HCT116 (cell line): Measurements from ENCODE around the gene CENPX. TPM values are rescaled to one million over a fixed set of nuclear protein-coding genes. Genes with fewer than 3 reads are reported as not detected.

Experiments
- ATAC-seq: fragments of 200-7000 bp; cut with Tn5 transposase; 2 replicates; pipeline ENCODE4 v1.9.1; 2020; ENCODE audit warnings: mild to moderate bottlenecking, moderate library complexity
- BruUV-seq: library from RNA; stranded (reverse); fragments of 400-500 nt; replicated peaks from 2 replicates; lab custom pipeline; 2021; lab: Mats Ljungman, UMichigan
- CTCF ChIA-PET: fragments of 300-600 bp; sonication (Branson Sonifier 250); formaldehyde crosslinking; loops from one replicate; lab custom pipeline; 2021; ENCODE audit warnings: antibody characterized with exemption; lab: Charles Lee
- POLR2A ChIA-PET: fragments of 300-600, 350-600 bp; sonication (Branson Sonifier 250); formaldehyde crosslinking; loops from one replicate; lab custom pipeline; 2021; ENCODE audit warnings: antibody characterized with exemption; lab: Charles Lee
- RAD21 ChIA-PET, 2 experiments: fragments of 300-600 bp; sonication (Branson Sonifier 250); formaldehyde crosslinking; loops; one replicate each; lab custom pipeline; 2023; ENCODE audit warnings: low total read pairs in 2 of 2; ENCODE audit not compliant: uncharacterized antibody in 2 of 2, unreplicated experiment in 2 of 2, low non-redundant PET in 1 of 2; lab: Charles Lee
- DNase-seq: peaks from one replicate; pipeline ENCODE4 v3.0.0-alpha.2; 2010; ENCODE audit warnings: low read depth, low spot score
- H2AFZ ChIP-seq: fragments of 200-600 bp; shearing (Covaris generic), sonication (generic); 2 replicates; pipeline ENCODE4 v1.6.1; 2017; ENCODE audit warnings: low read depth, mixed run types, mixed read lengths, antibody characterized with exemption, low read length; ENCODE audit not compliant: poor library complexity, severe bottlenecking
- H3K27ac ChIP-seq: 2 replicates; pipeline ENCODE4 v1.5.1; 2012; ENCODE audit warnings: low read depth, low read length
- H3K27me3 ChIP-seq: fragments of 200-600 bp; sonication (generic); 2 replicates; pipeline ENCODE4 v1.6.1; 2016; ENCODE audit warnings: mixed run types, low read length, mixed read lengths; ENCODE audit not compliant: insufficient read depth
- H3K36me3 ChIP-seq, 2 experiments: fragments of 200-500 bp in 1 of 2; fragments of 200-600 bp in 1 of 2; sonication (Bioruptor generic) in 1 of 2; sonication (generic) in 1 of 2; 2 replicates each; pipeline versions ENCODE4 v1.5.1 to v1.6.1; 2014 to 2016; ENCODE audit warnings: low read length in 2 of 2, inconsistent platforms in 1 of 2, mixed read lengths in 1 of 2, mixed run types in 1 of 2; ENCODE audit not compliant: insufficient read depth in 2 of 2, control insufficient read depth in 1 of 2
- H3K4me1 ChIP-seq, 2 experiments: fragments of 200-600 bp in 1 of 2; sonication (generic) in 1 of 2; 2 replicates each; pipeline versions ENCODE4 v1.5.1 to v1.6.1; 2012 to 2017; ENCODE audit warnings: low read length in 2 of 2, inconsistent platforms in 1 of 2, mild to moderate bottlenecking in 1 of 2, mixed read lengths in 1 of 2, mixed run types in 1 of 2, moderate library complexity in 1 of 2; ENCODE audit not compliant: insufficient read depth in 2 of 2, control insufficient read depth in 1 of 2
- H3K4me2 ChIP-seq: fragments of 200-600 bp; sonication (generic); 2 replicates; pipeline ENCODE4 v1.6.1; 2017; ENCODE audit warnings: mixed run types, low read length, mixed read lengths
- H3K4me3 ChIP-seq, 2 experiments: fragments of 200-600 bp in 1 of 2; sonication (generic) in 1 of 2; replicated peaks in 1 of 2; 2 replicates each; pipeline ENCODE4 v1.5.1; 2011 to 2016; ENCODE audit warnings: low read length in 2 of 2, control low read depth in 1 of 2, low read depth in 1 of 2, mild to moderate bottlenecking in 1 of 2, mixed read lengths in 1 of 2, mixed run types in 1 of 2
- H3K79me2 ChIP-seq: fragments of 200-600 bp; sonication (generic); 2 replicates; pipeline ENCODE4 v1.6.1; 2017; ENCODE audit warnings: mild to moderate bottlenecking, mixed run types, low read length, moderate library complexity, mixed read lengths; ENCODE audit not compliant: insufficient read depth
- H3K9ac ChIP-seq: fragments of 200-600 bp; sonication (generic); 2 replicates; pipeline ENCODE4 v1.6.1; 2016; ENCODE audit warnings: low read length, mixed read lengths
- H3K9me2 ChIP-seq: fragments of 200-600 bp; sonication (generic), shearing (Covaris generic); 2 replicates; pipeline ENCODE4 v1.6.1; 2017; ENCODE audit warnings: mixed run types, mild to moderate bottlenecking, moderate library complexity; ENCODE audit not compliant: insufficient read depth
- H3K9me3 ChIP-seq, 2 experiments: fragments of 200-500 bp in 1 of 2; fragments of 200-600 bp in 1 of 2; sonication (Bioruptor generic) in 1 of 2; sonication (generic) in 1 of 2; 2 replicates each; pipeline ENCODE4 v1.6.1; 2014 to 2017; ENCODE audit warnings: low read length in 2 of 2, mixed read lengths in 2 of 2, inconsistent platforms in 1 of 2, low read depth in 1 of 2, mild to moderate bottlenecking in 1 of 2, mixed run types in 1 of 2, moderate library complexity in 1 of 2; ENCODE audit not compliant: control insufficient read depth in 1 of 2, insufficient read depth in 1 of 2
- H4K20me1 ChIP-seq: fragments of 200-600 bp; sonication (generic), shearing (Covaris generic); 2 replicates; pipeline ENCODE4 v1.6.1; 2017; ENCODE audit warnings: mixed run types, mild to moderate bottlenecking, moderate library complexity; ENCODE audit not compliant: insufficient read depth
- CEBPB ChIP-seq: IDR thresholded peaks from 2 replicates; pipeline ENCODE4 v1.6.1; 2012; ENCODE audit warnings: low read depth
- EZH2 ChIP-seq: fragments of 200-600 bp; sonication (generic); IDR thresholded peaks from 2 replicates; pipeline ENCODE4 v1.6.1; 2017; ENCODE audit warnings: antibody characterized with exemption, mixed run types
- FOSL1 ChIP-seq: IDR thresholded peaks from 2 replicates; pipeline ENCODE4 v1.6.1; 2012; ENCODE audit warnings: low read depth
- POLR2A ChIP-seq: IDR thresholded peaks from 2 replicates; pipeline ENCODE4 v1.7.0; 2011; ENCODE audit warnings: borderline replicate concordance; ENCODE audit not compliant: insufficient read depth, insufficient read length; ENCODE audit errors: extremely low read depth
- POLR2AphosphoS5 ChIP-seq: IDR thresholded peaks from 2 replicates; pipeline ENCODE4 v1.6.1; 2011; ENCODE audit warnings: mild to moderate bottlenecking, low read depth, low read length, moderate library complexity
- SP1 ChIP-seq: IDR thresholded peaks from 2 replicates; pipeline ENCODE4 v1.6.1; 2012; ENCODE audit warnings: low read depth
- YY1 ChIP-seq: IDR thresholded peaks from 2 replicates; pipeline ENCODE4 v1.6.1; 2011; ENCODE audit warnings: low read length, low read depth, moderate library complexity, mild to moderate bottlenecking; ENCODE audit not compliant: insufficient replicate concordance; ENCODE audit errors: extremely low read depth
- ZFX ChIP-seq: fragments of 450-650 bp; IDR thresholded peaks from 2 replicates; pipeline ENCODE4 v1.6.1; 2017
- ZNF274 ChIP-seq: fragments of 200-500 bp; sonication (Bioruptor generic); IDR thresholded peaks from 2 replicates; pipeline ENCODE4 v1.6.1; 2014; ENCODE audit warnings: mild to moderate bottlenecking, low read depth, low read length, inconsistent platforms
- intact Hi-C: fragments of 100-400 bp; cut with micrococcal nuclease; formaldehyde crosslinking; loops from 2 replicates; pipeline ENCODE4 v1.10.0; 2022
- total RNA-seq: library from RNA; stranded (reverse); gene quantifications from one replicate; pipeline ENCODE4 v1.2.1, GENCODE V29; 2021; ENCODE audit not compliant: unreplicated experiment
- TF ChIP-seq, protein P1 (sequence below): IDR thresholded peaks from 2 replicates; pipeline ENCODE4 v1.6.1; 2012; ENCODE audit warnings: low read depth
- TF ChIP-seq, protein P2 (sequence below): IDR thresholded peaks from 2 replicates; pipeline ENCODE4 v1.6.1; 2011; ENCODE audit warnings: mild to moderate bottlenecking, low read length, moderate library complexity; ENCODE audit not compliant: insufficient replicate concordance; ENCODE audit errors: extremely low read depth
- TF ChIP-seq, protein P3 (sequence below): IDR thresholded peaks from 2 replicates; pipeline ENCODE4 v1.6.1; 2012

CENPX gene
- total RNA-seq, 1 experiment from 2014 or later: 184 TPM

DNA sequence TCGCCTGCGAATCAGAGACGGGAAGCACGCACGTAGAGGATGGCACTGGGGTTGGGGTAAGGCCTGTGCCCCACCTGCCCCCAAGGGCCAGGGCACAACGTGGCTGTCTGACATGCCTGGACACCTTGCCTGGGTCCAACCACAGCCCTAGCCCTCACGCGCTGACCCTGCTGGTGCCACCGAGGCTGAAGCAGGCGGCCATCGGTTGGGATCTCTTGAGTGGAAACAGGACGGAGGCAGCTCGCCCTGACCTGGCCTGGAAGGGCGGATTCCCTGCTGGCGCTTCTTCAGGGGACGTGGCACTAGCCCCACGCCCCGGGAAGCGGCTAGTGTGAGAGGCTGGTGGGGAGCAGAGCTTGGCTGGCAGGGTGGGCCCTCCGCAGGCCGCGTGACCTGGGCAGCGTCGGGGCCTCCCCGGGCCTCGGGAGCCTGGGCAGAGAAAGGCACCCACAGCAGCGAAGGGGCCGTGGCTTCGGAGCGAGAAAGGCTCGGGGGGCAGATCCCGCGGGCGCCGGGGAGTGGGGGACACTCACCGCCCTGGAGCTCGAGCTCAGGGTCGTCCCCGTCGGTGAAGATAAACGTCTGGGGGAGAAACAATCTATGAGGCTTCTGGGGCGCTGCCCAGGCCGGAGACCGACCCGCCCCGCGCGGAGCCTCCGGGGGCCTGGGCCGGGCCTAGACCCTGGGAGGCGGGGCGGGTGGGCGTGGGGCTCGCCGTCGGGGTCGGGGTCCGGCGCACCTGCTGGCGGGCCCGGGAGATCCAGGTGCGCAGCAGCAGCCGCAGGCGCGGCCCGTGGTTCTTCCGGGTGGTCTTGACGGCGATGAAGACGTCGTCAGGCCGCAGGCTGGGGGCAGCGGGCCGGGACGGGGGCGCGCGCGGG is 28.3 kb upstream of the CENPX start:
- peaks cover 41% of the 10 kb centered on the region for H3K79me2 ChIP-seq
- H3K4me2 ChIP-seq: peak overlapping the region; percentile 100
- no peaks in the 10 kb centered on the region for H3K27me3 ChIP-seq
- DNase-seq (no peak), ATAC-seq (peak; percentile 28)
- BruUV-seq: no TSS peak
- RAD21 ChIA-PET: no interaction called here
- CTCF ChIA-PET: interaction anchor here (1.5 kb wide), 1 partner anchor 13 kb away, joined by 10 read pairs; the partner anchor contains the start of gene DCXR
- TF ChIP-seq YY1 (no peak), ZNF274 (no peak), ZFX (peak; percentile 56; the same call in 1 of the 2 replicates), POLR2A (no peak)
- H3K4me1 ChIP-seq: peaks cover 13 to 34% of the 10 kb centered on the region in 2 experiments; a peak in 3 of 4 replicates
- H3K4me3 ChIP-seq: peak overlapping the region; percentile 94 to 99
- POLR2A ChIA-PET: interaction anchor here (0.7 kb wide), 1 partner anchor 13 kb away, joined by 4 read pairs; the partner anchor contains the start of gene DCXR
- peak overlapping the region; percentile 81 for H3K27ac ChIP-seq
- intact Hi-C loops: no loop called here
- H3K9ac ChIP-seq: peak overlapping the region; percentile 87
- H2AFZ ChIP-seq: no peak overlapping the region
- no peaks in the 10 kb centered on the region for H3K9me2 ChIP-seq
- no peaks in the 10 kb centered on the region for H3K9me3 ChIP-seq
- H3K36me3 ChIP-seq: peaks cover 14 to 32% of the 10 kb centered on the region in 2 experiments; a peak in 2 of 4 replicates
- no peaks in the 10 kb centered on the region for H4K20me1 ChIP-seq

GRCh38 chr17:82050152-82050760 is 27.6 kb upstream of the CENPX start:
- ChIA-PET POLR2A (no interaction called here), RAD21 (no interaction called here)
- Histone ChIP-seq H3K27me3 (no peaks in the 10 kb centered on the region), H2AFZ (no peak overlapping the region), H3K9me2 (no peaks in the 10 kb centered on the region), H3K4me1 (peaks cover 13 to 27% of the 10 kb centered on the region in 2 experiments; a peak in 3 of 4 replicates), H3K36me3 (peaks cover 12 to 26% of the 10 kb centered on the region in 2 experiments; a peak in 2 of 4 replicates), H3K4me2 (peak overlapping the region; percentile 100)
- TSS peak; percentile 37 for BruUV-seq
- DNase-seq (no peak), ATAC-seq (no peak)
- TF ChIP-seq SP1: no peak
- TF ChIP-seq POLR2AphosphoS5: no peak
- TF ChIP-seq FOSL1: no peak
- TF ChIP-seq, protein P1, sequence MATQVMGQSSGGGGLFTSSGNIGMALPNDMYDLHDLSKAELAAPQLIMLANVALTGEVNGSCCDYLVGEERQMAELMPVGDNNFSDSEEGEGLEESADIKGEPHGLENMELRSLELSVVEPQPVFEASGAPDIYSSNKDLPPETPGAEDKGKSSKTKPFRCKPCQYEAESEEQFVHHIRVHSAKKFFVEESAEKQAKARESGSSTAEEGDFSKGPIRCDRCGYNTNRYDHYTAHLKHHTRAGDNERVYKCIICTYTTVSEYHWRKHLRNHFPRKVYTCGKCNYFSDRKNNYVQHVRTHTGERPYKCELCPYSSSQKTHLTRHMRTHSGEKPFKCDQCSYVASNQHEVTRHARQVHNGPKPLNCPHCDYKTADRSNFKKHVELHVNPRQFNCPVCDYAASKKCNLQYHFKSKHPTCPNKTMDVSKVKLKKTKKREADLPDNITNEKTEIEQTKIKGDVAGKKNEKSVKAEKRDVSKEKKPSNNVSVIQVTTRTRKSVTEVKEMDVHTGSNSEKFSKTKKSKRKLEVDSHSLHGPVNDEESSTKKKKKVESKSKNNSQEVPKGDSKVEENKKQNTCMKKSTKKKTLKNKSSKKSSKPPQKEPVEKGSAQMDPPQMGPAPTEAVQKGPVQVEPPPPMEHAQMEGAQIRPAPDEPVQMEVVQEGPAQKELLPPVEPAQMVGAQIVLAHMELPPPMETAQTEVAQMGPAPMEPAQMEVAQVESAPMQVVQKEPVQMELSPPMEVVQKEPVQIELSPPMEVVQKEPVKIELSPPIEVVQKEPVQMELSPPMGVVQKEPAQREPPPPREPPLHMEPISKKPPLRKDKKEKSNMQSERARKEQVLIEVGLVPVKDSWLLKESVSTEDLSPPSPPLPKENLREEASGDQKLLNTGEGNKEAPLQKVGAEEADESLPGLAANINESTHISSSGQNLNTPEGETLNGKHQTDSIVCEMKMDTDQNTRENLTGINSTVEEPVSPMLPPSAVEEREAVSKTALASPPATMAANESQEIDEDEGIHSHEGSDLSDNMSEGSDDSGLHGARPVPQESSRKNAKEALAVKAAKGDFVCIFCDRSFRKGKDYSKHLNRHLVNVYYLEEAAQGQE: no peak
- TF ChIP-seq CEBPB: no peak
- TF ChIP-seq, protein P2, sequence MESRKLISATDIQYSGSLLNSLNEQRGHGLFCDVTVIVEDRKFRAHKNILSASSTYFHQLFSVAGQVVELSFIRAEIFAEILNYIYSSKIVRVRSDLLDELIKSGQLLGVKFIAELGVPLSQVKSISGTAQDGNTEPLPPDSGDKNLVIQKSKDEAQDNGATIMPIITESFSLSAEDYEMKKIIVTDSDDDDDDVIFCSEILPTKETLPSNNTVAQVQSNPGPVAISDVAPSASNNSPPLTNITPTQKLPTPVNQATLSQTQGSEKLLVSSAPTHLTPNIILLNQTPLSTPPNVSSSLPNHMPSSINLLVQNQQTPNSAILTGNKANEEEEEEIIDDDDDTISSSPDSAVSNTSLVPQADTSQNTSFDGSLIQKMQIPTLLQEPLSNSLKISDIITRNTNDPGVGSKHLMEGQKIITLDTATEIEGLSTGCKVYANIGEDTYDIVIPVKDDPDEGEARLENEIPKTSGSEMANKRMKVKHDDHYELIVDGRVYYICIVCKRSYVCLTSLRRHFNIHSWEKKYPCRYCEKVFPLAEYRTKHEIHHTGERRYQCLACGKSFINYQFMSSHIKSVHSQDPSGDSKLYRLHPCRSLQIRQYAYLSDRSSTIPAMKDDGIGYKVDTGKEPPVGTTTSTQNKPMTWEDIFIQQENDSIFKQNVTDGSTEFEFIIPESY: no peak
- TF ChIP-seq, protein P3, sequence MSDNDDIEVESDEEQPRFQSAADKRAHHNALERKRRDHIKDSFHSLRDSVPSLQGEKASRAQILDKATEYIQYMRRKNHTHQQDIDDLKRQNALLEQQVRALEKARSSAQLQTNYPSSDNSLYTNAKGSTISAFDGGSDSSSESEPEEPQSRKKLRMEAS: no peak
- no peak for TF ChIP-seq EZH2
- TF ChIP-seq, all 23 proteins: peak for 0
- no peaks in the 10 kb centered on the region for H3K9me3 ChIP-seq
- peak overlapping the region; percentile 87 for H3K9ac ChIP-seq
- H3K79me2 ChIP-seq: peaks cover 41% of the 10 kb centered on the region
- peak overlapping the region; percentile 94 to 99 for H3K4me3 ChIP-seq
- CTCF ChIA-PET: interaction anchor here (1.5 kb wide), 1 partner anchor 13 kb away, joined by 10 read pairs; the partner anchor contains the start of gene DCXR
- no peaks in the 10 kb centered on the region for H4K20me1 ChIP-seq
- peak overlapping the region; percentile 81 for H3K27ac ChIP-seq
- intact Hi-C loops: no loop called here
